Anterior cingulate cortex (tissue), 58 donors: ENCODE results near the gene LZTS2.
A peak's percentile ranks its signal among the peaks of the same experiment; 100 is the strongest.
"Not testable (repeated sequence)": the region's sequence is repeated elsewhere in the genome, so short reads cannot be mapped to it uniquely, and the experiment has no call there.

Experiments used
- DNase-seq, 58 donors: peaks; one replicate each; lab custom pipeline; 2025; lab: John Stamatoyannopoulos, UW

Gene LZTS2, protein sequence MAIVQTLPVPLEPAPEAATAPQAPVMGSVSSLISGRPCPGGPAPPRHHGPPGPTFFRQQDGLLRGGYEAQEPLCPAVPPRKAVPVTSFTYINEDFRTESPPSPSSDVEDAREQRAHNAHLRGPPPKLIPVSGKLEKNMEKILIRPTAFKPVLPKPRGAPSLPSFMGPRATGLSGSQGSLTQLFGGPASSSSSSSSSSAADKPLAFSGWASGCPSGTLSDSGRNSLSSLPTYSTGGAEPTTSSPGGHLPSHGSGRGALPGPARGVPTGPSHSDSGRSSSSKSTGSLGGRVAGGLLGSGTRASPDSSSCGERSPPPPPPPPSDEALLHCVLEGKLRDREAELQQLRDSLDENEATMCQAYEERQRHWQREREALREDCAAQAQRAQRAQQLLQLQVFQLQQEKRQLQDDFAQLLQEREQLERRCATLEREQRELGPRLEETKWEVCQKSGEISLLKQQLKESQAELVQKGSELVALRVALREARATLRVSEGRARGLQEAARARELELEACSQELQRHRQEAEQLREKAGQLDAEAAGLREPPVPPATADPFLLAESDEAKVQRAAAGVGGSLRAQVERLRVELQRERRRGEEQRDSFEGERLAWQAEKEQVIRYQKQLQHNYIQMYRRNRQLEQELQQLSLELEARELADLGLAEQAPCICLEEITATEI

DNA sequence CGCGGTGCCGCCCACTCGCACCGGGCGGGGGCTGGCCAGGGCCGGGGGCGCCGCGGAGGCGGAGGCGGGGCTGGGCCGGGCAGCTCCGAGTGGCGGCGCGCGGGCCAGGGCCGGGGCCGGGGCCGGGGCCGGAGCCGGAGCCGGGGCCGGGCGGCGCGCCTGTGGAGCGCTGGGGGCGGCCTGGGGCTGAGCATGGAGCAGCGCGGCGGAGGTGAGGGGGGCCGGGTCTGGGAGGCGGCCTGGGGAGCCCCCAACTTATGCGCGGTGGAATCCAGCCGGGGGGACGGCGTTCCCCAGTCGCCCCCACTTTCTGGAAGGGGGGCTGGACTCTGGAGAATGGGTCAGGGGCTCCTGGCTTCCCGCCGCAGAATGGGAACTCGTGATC, at the start of gene LZTS2:
Gene LZTS2 (plus strand): TSS at position 67 of the 385 bp plus-strand sequence. CDS start 2,731 bp downstream, outside the sequence.
- peak in 4 of 58 donors; percentile 24 to 68 (median 66) for DNase-seq

DNA sequence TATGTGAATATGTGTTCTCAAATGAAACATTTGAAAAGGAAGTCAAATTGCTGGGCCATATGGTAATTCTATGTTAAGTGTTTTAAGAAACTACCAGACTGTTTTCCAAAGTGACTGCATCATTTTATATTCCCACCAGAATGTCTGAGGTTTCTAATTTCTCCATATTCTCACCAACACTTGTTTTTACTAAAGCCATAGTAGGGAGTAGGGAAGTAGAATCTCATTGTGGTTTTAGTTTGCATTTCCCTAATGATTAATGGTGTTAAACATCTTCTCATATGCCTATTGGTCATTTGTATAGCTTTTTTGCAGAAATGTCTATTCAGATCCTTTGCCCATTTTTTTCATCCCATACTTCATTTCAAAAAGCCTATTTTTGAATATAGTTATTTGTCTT, 39.4 kb upstream of the LZTS2 start:
- DNase-seq, result no peak

DNA sequence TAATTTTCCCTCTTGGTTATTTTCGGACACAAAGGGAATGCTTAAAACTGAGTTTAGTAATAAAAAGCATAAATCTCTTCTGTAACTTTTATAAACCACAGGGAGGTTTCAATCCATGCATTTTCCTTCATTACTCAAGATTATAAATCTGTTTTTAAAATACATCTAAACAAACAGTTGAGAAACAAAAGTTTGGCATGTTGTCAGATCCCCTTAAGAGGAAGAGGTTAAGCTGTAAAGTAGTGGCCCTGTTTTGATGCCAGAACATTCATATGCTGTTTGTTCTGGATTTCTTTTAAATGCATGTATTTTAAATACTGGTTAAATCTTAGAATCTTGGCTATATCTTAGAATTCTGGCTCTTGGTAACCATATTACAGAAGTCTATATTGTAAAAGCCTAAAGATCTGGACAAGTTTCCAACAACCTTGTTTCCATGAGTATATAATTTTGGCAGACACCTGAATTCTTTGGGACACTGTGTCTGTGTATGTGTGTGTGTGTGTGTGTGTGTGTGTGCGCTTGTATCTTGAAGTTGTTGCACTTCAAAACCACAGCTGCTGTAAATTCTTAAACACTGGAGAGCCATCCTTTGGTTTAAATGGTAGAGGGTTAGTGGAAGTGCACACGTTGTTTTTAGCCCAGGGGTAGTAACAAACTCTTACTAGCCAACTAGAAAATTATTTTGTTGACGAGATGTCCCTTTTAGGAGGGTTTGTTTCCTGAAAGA, 37.1 kb upstream of the LZTS2 start:
- no peak for DNase-seq

DNA sequence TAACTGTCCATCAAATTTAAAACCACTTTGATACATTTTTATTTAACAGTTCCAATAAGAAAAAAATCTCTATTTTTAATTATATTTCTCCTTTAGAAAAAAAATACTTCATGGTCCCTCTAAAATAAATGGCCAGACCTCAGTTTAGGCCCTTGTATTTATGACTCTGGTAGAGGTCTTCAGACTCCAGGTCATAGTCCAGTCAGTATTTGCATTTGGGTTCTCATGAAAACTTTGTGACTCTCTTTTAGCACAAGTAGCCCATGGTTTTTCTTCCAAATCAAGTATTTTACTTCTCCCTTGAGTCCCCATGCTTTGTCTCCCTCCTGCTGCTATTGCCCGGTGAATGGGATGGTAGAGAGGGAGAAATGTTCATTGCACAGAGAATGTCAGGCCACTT, 35.8 kb upstream of the LZTS2 start:
- no peak for DNase-seq

DNA sequence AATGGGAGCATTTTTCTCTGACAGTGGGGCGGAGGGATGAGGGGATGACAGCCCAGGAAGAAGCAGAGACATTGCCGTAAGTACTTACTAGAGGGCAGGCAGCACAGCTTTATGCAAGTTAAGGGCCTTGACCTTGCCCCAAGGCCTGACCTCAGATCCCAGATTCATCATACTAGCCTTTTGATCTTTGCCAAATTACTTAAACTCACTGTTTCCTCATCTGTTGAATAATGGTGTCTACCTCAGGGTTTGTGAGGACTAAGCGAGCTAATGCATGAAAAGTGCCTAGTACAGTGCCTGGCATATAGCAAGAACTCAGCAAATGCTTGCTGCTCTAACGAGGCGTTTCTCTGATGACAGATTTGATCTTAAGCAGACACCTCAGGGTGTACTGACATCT, 33.8 kb upstream of the LZTS2 start:
- DNase-seq, result no peak

DNA sequence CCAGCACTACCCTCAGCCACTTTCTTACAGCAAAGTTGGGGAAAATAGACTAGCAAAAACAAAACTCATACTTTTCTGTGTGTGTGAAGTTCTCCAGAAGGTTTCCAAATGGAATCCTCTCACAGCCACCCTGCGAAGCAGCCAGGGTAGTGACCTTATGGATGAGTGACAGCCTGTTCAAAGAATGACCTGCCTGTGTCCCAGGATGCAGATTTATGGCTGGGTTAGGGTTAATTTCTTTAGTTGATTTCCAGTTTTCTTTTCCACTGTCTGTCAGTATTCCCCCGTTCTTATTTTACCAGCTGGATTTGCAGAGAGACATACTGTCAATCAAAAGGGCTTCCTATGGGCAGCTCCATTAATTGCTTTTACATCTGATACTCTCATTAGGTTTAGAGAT, 32.7 kb upstream of the LZTS2 start:
- no peak for DNase-seq

DNA sequence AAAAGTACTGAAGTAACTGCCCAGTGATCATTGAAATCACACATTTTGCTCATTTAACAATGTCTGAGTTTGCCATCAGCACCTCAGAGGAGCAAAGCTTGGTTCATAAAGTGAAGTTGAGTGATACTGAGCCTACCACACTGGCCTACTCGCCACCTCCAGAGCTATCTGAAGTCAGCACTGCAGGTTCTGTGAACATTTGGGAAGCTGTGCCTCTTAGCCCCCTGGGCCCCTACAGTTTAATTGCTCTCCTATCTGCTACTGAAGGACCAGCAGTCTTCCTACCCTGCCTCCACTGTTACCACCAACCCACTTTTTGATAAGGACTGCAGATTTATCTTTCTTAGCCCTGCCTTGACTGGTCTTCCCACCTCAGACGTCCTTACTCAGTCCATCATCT, 32.3 kb upstream of the LZTS2 start:
- DNase-seq, result no peak

DNA sequence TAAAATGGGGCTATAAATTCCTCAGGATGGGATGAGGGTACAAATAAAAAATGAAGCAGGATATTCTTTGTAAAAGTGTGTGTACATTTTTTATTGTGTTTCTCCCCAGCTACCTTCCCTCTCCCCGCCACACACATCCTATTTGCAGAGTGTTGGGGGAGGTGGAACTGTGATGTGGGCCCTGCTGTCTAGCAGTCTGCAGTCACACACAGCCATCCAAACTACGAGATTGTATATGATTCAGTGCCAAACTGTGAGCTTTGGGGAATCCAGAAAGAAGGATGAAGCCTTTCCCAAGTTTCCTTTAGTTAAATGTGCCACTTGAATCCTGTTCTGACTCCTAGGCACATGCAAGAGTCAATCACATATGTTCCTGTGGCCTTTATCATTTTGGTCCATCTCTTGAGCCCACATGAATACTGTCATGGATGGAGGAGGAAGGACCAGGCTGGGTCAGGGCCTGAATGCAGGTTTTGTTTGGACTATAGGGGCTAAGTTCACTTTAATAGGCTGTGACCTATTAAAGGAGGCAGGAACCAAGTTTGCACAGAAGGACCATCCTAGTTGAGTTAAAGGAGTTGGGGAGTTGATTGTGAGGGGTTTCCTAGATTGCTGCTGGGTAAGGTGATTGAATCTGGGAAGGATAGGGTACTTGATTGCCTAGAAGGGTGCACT, 31.4 kb upstream of the LZTS2 start:
- DNase-seq, result peak in 10 of 58 donors; percentile 1 to 37 (median 18)

DNA sequence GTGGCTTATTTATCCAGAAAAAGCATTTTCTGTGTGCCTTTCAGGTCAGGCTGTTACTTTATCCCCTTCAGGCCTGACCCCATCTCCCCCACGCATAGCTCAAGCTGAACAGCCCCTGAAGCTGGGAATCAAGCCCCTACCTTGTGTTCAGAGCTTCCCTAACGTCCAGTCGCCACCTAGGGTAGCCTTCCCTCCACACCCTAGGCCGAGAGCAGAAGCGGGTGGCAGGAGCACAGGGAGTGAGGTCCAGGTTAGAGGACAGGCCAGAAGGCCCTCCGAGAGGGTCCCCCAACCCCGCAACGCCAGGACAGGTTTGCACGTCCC, 30.8 kb upstream of the LZTS2 start:
- no peak for DNase-seq

DNA sequence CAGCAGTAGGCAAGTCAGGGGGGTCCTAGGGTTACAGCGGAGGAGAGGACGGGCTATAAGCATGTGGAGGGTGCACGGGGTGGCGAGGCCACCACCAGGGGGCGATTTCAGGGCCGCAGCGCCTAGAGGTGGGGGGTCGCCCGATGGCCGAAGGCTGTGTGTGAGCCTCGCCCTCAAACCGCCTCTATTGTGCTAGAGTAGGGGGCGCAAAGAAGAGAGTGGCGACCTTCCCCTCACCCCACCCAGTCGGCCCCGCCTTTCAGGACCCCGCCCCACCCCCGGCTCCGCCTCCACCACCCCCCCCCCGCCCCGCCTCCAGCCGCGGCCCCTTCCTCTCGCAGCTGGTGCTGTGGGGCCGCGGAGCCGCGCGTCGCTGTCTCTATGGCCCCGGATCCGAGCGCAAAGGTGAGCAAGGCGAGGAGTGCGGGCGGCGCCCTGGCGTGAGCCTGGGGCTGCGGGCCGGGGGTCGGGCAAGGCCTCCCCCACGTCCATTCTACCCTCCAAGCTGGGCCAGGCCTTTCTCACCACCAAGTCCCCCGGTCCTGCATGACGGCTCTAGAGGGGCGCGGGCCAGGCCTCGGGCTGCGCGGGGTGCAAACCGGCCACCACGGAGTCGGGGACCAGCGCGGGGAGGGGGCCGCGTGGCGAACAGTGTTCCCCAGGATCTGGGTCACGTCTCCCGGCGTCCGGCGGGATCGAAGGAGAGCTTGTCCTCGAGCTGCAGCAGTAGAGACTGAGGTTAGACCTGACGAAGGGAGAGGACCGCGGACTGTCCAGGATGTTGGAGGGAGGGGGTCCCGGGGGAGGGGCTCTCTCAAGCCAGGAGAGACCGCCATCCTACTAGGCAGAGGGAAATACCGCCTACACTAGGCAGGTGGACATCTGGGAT, 30.2 kb upstream of the LZTS2 start, which contains the start of gene SEMA4G:
Gene SEMA4G (plus strand): TSS at position 318 of the 889 bp plus-strand sequence. CDS start 3,409 bp downstream, outside the sequence.
- DNase-seq, result peak in 15 of 58 donors; percentile 13 to 46 (median 22)

DNA sequence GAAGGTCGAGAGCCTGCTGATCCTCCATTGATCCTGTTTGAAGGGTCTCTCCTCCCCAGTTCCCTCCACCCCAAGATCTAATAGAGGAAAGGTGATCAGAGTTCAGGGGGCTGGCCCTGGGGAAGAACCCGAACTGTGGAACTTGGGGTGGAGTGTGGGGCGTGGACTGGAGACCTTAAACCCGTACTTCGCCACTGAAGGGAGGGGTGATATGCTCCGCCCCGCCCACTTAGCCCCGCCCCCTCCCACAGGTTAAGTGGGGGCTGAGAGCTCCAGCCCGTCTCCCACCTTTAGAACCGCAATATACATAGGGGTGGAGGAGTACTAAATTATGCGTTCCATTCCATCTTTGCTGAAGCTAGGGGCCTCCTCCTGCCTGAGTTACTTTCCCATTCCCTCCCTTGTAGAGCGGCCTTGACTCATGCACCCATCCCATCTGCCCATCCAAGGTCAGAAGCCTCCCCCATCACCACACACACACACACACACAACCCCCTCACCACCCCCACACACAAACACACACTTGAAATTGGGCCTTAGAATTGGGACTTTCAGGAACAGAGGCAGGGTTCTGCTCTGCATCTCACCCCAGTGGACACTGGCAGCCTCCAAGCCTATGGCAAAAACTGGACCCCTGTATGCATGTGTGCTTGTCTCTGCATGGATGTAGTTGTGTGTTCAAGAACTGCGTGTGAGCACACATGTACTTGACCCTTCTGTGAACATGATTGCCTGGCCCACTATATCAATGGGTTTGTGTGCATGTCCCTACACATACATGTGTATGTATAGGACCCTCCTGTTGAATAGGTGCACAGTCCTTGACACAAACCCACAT, 29.3 kb upstream of the LZTS2 start:
- no peak for DNase-seq

DNA sequence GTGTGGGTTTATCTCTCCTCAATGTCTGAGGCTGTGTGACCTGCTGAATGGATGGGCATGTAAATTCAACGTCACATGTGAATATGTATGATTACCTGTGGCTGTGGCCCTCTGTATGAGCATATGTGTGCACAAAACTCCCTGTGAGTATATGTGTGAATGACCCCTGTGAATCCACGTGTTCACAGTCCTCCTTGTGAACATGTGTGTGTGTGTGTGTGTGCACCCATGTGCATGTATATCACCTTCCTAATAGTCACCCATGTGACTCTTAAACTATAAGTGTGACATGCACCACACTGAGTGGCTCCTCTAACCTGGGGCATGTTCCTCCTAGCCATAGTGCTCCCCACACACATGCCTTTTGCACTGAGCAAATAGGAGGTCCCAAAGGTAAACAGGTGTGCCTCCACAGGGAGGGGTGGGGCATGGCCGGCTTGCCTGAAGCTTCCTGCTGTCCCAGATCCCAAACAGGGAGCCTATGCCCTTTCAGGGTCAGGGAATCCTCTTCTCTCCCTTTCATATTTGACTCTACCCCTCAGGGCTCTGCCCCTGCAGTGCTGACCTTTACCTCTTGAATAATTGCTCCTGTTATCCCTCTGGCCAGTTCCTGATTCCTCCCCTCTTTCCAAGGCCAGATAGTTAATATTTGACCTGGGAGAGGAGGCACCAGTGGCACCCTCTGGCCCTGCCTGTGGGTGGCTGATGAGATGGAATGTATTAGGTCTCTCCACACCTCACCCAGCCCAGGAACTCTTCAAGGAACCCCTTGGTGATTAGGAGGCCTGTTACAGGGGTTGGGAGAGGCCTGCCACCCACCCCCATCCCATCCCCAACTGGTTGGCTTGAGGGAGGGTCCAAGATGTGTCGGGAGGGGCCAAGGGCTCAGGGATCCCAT, 28.4 kb upstream of the LZTS2 start:
- no peak for DNase-seq

DNA sequence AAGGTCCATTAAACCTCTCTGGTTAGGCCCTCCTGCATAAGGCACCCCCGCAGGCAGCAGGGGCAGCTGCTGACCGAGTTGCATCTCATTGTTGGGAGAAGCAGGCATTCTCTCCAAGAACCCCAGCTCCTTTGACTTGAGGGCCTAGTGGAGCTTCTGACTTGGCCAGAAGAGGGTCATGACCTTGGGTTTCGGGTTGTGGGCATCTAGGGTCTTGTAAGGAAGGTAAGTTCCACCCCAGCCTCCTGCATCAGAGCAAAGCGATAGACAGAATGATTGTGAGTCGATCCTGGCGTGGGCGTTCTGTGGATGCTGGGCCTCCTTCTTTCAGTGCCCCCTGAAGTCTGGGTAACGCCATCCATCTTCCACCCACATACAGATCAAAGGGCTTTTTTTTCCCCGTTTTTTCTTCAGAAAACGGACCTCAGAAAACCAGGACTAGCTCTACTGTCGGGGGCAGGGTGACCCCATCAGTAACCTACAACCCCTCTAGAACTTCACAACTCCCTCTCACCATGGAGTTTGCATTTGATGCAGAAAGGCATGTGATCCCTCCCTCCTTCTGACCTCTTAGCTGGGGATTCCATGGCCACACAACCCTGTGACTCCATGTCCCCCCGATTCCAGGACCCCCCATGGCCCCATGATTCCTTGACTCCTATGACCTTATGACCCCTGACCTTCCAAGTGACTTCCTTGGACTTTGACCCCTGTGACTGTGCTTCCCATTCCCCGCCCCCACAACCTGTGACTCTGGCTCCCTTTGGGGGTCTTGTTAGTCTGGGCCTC, 27.3 kb upstream of the LZTS2 start:
- DNase-seq, result no peak

DNA sequence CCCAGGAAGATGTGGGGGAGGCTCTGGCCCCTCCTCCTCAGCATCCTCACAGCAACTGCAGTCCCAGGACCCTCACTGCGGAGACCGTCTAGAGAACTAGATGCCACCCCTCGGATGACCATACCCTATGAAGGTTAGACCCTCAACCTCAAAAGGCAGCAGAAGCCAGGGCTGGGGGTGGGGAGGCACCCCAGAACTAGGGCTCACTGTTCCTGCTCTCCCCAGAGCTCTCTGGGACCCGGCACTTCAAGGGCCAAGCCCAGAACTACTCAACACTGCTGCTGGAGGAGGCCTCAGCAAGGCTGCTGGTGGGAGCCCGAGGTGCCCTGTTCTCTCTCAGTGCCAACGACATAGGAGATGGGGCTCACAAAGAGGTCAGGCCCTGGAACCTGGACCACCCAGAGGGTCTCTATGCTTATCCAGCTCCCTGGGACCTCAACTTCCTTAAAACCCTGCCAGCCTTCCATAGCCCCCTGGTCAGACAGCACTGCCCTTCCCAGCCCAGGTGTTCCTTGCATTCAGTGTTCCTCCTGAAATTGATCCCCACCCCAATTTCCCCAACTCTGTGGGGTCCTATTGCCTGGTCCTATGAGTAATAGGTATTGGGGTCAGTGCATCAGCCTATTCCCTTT, 26.6 kb upstream of the LZTS2 start:
- no peak for DNase-seq

DNA sequence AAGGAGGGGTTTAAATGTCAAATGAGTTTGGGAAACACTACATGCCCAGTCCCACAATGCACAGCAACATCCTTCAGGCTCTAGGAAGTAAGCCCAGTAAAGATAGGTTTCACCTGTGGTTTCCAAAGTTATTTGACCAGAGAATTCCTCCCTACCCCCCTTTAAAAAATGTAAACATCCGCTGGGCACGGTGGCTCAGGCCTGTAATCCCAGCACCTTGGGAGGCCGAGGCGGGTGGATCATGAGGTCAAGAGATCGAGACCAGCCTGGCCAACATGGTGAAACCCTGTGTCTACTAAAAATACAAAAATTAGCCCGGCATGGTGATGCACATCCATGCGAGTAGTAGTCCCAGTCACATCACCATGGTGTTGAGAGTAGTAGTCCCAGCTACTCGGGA, 24.2 kb upstream of the LZTS2 start:
- DNase-seq, result not testable (repeated sequence)

DNA sequence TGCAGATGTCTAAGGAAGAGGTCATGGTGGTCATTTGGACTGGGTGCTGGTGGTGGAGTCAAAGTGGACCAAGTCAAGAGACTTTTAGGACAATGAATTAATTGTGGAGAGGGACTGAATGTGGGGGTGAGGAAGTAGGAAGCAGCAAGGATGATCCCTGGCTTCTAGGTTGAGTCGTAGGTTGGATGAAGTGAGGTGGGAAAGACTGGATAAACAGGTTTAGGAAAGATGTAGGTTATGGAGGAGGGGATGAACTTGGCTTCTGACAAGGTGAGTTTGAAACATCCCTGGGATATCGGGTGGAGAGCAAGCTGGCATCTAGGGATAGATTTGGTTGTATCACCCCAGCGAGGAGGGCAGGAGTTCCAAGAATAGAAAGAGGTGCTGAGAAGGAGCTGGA, 22.7 kb upstream of the LZTS2 start:
- no peak for DNase-seq
